Astrocyte (in vitro differentiated cells and primary cell): ENCODE measurements around the gene PDIA5.

Source experiments
- CTCF ChIP-seq: IDR thresholded peaks from 2 replicates; pipeline ENCODE4 v1.5.1; 2011; ENCODE audit warnings: low read depth, mild to moderate bottlenecking, inconsistent platforms, low read length, moderate library complexity; ENCODE audit not compliant: insufficient read depth
- EZH2 ChIP-seq: IDR thresholded peaks from 2 replicates; pipeline ENCODE4 v1.6.1; 2012; ENCODE audit warnings: mild to moderate bottlenecking, low read length, inconsistent platforms; ENCODE audit not compliant: insufficient read depth

GRCh38 chr3:123020709-123021108 lies 46.1 kb upstream of the PDIA5 start:
- TF ChIP-seq CTCF (no peak), EZH2 (no peak)
